Stimulated activated CD8-positive, alpha-beta memory T cell treated with anti-CD3 and anti-CD28 coated beads, Interleukin-2, amount 100 ng/mL, for 48 hours (primary cell): ENCODE measurements around the gene GRID2.

Experiments used
- DNase-seq, 2 donors: peaks; one replicate each; pipeline ENCODE4 v3.0.0-alpha.2; 2020; ENCODE audit warnings: low read depth in 2 of 2

The GRID2 gene

DNA sequence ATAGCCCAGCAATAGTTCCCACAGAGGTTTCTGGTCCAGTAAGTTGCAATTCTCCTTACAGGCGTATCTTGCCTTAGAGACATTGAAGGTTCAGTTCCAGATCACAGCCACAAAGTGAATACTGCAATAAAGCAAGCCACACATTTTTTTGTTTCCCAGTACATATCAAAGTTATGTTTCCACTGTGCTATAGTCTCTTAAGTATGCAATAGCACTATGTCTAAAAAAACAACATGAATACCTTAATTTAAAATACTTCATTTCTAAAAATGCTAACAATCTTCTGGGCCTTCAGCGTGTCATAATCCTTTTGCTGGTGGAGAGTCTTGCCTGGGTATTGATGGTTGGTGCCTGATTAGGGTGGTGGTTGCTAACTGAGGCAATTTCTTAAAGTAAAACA is 659.1 kb downstream of the GRID2 start:
- no peak for DNase-seq

DNA sequence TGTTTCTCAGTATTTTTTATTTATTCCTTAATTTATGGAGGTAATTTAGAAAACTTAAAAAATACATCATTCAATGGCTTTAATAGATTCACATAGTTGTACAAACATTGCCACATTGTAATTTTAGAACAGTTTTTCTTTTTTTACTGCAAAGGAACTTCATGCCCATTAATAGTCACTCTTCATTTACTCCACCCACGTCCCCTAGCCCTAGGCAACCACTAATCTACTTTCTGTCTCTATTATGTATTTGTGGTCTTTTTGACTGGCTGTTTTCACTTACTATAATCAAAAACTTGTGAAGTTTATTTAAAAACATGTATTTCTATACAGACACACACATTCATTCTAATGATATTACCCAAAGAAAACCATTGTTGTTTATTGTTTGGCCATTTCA is 664.8 kb downstream of the GRID2 start:
- no peak for DNase-seq

DNA sequence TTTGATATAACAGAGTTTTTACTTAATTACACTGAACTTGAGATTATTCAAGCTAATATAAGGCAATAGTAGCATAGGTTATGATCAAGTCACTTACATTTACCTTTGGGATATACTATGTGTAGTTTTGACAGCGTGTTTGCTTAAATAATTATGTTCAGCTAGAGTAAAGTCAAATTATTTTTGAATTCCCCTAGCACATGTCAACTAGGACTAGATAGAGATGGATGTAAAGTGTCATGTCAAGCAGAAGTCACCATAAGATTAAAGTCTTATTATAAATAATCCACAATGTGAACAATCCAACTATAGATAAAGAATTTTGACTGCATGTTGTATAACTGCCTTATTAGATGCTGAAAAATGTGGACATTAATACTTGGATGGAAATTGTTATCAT is 665.2 kb downstream of the GRID2 start:
- DNase-seq = no peak

DNA sequence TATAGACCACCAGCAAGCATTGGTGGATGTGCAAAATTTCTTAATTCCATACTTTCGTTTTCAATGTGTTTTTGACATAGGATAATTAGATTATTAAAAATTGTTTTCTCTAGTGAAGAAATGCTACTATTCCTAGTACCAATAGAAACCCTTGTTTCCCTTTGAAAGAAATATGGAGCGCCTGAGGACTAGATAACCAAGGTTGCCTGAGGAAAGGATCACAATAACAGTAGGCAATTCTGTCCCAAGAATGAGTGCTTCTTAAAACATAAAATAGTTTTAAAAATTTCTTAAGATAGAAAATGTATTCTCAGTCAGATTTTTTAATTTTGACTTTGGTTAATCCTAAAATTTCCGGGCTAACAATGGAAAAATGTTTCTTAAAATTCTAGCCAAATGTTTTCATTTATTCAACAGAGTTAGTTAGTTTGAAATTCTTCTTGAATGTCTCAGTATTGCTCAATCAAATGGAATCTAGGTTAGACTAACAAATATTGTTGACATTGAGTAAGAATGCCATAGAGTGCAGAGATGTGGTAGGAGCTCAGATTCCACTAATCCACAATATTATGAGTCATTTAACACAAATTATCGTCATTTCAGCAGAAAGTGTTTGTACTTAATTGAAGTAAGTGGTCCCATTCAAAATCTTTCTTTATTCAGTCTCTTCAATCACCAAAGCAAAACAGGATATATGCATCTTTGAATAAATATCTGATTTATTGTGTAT is 666.0 kb downstream of the GRID2 start:
- DNase-seq = no peak

DNA sequence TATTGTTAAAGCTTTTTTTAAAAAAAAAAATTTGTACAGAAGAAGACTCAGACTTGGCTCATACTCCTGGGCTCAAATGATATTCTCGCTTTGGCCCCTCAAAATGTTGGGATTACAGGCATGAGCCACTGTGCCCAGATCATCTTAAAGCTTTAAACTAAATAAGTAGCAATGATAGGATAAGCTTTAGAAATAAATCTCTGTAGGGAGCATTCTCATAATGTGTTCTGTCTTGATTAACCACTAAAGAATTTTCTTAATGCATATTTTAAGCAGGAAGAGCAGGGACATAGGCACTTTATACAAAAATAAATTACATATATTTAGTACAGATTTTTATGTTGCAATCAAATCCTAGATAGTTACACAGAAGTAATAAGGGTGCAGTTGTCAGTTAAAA is 667.2 kb downstream of the GRID2 start:
- no peak for DNase-seq

DNA sequence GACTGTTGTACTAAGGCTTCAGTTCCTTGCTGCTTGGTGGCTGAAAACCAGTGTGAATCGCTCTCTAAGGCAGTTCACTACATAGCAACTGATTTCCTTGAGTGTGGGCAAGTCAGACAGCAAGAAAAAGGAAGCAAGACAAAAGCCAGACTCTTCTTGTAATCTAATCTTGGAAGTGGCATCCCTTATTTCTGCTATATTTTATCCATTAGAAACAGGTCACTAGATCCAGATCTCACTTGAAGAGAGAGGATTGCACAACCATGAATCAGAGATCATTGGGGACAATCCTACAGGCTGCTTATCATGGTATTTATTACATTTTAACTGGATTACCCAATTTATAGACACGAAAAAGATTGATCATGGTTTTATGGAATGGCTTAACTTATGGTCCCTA is 684.5 kb downstream of the GRID2 start:
- DNase-seq = no peak

DNA sequence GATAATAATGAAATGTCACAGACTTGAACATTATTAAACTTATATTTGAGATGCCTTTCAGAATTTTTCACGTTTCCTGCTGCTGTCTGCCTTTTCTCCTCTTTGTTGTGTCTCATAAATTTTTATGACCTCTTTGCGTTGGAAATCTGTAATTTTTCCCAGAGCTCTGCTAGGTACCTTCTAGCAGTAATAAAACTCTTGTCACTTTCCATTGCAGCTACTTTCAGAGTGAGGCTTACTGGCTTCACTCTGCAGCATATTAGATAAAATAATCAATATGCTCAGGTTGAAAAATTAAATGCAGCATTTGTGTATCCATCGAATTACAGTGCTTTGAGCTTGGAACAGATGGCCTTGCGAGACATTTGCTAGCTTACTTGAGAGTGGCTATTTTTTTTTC is 689.0 kb downstream of the GRID2 start:
- no peak for DNase-seq

DNA sequence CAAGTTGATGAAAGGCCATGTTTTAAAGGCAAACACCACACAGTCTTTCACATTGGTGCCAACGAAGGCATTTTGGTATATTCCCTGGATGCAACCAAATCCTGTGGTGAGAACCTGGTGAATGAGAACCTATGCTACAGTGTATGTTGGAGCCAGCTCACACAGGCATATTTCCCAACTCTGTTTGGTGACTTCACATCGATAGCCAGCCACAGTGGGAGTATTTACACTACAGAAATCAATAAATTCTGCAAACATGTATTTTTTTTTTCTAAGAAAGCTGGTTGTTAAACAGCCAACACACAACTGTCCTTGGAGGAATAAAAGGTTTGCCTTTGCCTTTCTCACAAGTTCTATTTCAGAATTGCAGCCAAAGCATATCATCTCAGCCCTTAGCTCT is 691.0 kb downstream of the GRID2 start:
- DNase-seq = no peak

DNA sequence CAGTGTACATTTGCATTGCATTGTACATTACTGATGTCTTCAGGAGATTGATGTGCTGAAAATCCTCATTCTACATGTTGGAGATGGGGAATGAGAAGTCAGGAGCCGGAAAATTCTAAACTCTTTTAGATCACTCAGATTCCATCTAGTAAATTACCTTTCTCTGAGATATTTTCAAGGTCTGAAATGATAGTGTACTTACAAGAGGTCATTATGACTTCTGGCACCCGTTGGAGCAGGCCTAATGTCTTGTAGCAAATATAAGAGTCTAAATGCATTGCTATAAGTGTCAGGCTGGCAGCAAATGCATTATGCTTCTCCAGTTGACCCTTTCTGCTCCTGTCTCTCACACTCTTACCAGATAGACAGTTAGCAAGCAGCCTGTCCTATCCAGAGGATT is 692.8 kb downstream of the GRID2 start:
- DNase-seq = no peak

DNA sequence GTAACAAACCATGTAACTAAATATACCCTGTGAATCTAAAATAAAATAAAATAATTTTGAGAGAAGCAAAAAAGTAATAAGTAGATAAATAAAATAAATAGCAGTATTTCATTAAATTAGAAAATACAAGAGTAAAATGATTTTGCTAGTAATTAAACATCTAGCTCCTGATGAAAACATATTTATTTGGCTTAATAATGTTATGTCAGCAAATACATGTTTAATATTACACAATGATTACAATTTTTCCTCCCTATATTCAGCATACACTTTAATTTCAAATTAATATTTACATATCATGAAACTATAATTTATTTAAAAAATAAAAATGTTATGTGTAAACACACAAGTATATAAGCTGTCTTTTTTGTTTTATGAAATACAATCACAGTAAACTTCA is 697.1 kb downstream of the GRID2 start:
- no peak for DNase-seq

DNA sequence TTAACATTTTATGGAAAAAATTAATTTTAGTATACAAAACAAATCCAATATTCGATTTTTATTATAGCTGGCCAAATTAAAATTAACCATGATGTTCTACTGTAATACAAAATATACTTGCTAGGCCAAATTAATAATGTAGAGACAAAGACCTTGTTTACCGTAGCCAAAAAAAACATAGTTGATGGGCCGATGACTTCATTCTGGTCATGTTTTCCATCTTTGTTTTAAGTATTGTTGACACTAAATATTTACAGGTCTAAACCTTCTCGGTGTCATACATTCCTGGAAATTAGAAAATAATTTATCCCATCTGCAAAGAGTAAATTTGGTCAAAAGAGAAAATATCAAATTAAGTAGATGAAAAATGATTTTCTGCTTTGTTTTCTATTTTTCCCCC is 698.5 kb downstream of the GRID2 start:
- no peak for DNase-seq

DNA sequence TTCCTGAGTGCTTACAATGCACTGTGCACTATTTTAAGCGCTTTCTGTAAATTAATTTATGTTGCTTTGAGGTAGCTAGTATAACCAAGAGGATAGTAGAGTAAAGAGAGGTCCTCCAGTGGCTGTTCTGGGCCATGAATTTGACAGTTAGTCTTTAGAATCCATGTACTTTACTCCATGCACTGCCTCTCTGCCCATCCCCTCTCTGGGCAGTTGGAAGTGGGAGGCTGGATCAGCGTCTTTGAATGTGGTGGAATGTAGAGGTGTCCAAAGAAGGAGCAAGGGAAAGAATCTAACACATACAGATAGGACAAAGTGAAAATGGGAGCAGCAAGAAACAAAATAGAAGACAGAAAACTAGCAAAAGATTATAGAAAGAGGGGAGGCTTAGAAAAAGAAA is 712.6 kb downstream of the GRID2 start:
- DNase-seq = no peak

DNA sequence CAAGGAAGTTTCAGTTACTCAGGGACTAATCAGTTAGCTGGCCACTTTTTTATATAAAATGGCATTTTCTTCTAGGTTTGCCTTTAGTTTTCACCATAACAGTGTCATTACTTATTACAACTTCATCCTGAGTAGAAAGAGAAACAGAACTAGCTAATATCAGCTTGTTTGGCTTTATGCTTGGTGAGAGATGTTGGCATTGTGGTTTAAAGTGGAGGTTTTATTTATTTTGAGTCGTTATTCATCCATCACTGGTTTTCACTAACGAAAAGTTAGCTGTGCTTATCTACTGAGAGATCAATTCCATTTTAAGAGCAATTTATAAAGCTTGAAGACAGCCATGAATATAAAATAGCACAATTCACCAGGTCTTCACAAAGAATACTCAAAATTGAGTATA is 714.5 kb downstream of the GRID2 start:
- no peak for DNase-seq

DNA sequence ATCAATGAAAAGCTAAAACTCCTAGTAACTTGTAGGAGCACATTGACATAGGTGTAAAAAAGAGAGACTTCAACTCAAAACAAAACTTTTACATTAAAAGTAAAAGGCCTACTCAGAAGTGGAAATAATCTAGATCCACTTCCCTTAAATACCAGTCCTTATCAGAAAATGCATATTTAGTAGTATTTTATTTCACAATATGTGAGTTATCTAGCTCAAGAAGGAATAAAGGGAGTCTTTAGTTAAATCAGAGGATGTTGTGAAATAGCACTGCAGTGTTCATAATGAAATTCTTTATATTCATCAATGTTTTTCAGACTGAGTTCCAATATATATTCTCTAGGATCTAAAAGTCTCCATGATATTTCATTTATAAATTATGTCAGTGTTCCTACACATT is 715.0 kb downstream of the GRID2 start:
- no peak for DNase-seq

DNA sequence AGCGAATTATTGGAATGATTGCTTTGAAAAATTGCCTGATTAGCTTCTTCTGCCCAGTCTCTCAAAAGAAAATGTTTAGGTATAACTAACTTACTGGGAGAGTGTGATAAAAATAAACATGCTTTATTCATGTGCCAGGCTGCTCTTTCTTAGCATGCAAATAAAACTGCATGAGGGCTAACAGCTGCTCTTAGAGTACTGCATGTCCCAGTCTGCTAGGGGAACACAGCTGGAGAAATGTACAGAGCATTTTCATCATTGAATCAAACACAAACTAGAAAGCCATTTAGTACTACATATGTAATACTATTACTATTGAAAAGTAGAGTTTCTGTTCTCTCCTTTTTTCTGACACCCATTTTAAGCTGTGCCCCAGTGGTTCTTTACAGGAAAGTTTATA is 726.0 kb downstream of the GRID2 start:
- no peak for DNase-seq

DNA sequence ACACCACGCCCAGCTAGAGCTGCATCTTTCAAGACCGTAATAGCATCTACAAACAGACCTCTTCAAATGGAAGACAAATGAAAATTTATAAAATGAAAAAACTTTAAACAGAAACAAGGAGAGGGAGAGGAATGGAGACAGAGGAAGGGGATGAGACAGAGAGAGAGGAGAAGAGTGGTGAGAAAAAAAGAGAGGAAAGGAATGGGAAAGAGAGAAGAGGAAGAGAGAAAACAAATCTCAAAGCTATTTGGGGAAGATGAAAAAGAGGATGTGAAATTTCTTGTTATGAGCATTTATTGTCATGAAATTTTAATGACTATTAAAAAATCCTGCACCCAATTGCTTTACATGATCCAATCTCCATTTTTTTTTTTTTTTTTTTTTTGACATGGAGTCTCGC is 726.9 kb downstream of the GRID2 start:
- no peak for DNase-seq

DNA sequence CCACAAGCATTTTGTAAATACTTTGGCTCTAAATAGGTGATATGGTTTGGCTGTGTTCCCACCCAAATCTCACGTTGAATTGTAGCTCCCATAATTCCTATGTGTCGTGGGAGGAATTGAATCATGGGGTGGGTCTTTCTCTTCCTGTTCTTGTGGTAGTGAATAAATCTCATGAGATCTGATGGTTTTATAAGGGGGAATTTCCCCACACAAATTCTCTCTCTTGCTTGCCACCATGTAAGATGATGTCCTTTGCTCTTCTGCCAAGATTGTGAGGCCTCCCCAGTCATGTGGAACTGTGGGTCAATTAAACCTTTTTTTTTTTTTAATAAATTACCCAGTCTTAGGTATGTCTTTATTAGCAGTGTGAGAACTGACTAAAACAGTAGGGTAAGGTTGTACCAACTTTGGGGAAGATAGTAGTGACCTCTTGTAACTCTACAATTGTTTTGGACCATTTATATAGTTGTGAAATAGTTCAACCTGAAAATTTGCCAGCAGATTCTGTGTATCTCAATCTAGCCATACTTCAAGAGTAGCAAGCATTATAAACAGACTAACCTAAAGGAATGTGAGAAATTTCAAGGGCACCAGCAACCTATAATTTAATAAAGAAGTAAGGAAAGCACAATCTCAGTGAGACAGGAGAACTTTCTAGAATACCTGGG is 727.8 kb downstream of the GRID2 start:
- no peak for DNase-seq

DNA sequence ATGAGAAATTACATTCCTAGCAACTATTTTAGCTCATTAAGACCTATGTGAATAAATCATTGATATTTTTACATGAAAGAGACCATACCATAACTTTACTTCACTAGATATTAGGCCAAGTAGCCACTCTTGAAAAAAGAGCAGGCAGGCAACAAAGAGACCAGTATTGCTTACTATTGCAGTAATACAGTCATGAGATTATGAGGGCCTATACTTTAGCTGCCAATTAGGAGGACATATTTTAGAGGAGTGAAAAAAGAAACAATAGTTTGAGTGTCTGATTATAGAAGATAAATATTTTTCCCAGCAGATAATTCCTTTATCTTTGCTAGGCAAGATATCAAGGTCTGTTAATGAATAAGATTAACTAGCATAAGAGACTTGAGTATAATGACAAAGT is 739.0 kb downstream of the GRID2 start:
- DNase-seq = no peak

DNA sequence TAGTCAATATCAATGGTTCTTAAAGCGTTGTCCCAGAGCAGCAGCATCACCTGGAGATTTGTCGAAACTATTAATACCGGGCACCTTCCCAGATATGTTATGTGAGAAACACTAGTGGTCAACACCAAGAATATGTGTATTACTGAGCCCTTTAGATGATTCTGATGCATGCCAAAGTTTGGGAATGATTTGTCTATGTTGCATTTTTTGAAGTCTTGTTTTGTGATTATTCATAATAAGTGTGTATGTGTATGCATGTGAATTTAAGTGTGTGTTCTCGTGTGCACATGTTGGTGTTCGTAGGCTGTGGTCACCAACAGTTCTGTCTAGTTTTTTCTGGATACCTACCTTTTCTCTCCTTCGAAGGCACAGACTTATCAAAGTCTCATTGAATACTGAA is 749.4 kb downstream of the GRID2 start:
- no peak for DNase-seq

DNA sequence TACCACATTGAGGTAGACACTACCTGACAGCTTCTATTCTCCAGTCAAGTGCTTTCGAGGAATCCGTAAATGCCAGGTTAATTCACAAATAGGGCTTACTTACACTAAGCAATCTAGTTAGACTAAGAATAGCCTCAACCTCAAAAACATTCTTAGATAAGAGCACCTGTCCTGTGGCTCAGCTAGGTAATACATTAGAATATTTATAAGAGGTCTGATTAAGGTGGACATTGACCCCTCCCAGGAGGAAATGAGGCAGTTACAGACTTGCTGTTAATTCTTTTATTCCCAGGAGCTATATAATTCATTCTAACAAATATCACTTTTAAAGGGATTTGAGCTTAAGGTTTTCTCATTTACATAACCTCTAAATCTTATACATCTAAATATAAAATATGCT is 758.1 kb downstream of the GRID2 start:
- no peak for DNase-seq

DNA sequence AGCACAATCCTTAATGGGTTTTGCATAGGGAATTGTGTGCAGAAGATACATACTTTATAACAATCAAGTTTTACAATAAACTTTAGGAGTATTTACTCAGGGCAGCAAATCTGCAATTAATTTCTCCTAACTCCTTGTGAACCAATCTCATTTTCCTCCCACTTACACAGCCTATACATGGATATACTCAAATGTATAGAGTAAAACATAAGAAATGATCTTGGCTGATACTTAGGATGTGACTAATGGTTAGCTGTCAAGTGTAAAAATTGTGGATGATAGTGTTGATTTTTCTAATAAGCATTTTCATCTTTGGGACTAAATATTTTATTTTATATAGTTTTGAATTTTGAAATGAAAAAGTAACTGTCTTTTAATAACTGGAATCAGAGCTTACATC is 759.6 kb downstream of the GRID2 start:
- DNase-seq = no peak

DNA sequence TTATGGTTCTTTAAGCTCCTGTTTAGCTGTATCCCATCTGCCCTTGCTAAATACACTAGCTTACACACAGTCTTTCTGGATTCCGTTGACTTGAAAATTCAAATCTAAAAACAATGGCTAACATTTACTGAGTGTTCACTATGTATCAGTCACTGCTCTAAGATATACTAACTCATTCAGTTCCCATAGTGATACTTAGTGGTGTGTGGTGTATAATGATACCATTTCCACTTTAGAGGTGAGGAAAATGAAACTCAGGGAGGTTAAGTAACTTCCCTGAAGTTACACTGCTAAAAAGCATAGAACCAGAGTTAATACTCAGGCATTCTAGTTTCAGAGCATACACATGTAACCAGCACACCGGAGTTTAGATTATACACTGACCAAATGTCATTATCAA is 762.0 kb downstream of the GRID2 start:
- no peak for DNase-seq

DNA sequence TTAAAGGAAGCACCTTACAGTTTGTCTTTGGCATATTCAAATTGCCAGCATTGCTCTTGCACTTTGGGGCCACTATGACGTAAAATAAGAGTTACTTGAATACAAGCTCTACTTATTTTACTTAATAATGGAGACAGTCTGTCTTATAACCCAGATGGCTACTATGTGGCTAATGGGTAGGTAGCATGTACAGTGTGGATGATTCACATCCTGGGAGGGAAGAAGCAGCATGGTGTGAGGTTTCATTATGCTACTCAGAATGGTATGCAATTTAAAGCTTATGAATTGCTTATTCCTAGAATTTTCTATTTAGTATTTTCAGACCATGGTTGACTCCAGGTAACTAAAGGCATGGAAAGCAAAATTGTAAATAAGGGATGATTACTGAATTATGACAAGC is 763.0 kb downstream of the GRID2 start:
- DNase-seq = no peak

DNA sequence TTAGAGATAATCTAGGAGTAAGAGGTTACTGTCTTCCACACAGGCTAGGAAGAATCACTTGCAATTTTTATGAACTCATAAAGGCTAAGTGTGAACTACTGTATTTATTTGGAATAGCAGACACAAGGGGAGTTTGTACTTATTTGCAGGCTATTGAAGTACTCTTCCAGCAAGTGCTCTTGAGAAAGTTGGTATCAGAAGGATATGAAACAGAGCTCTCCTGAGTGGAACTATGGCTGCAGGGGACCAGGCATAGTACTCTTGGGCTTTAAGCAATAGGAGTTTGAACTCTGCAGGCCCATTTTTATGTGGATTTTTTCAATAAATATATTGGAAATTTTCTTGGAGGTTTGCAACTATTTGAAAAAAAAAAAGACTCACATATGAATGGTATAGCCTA is 768.5 kb downstream of the GRID2 start:
- no peak for DNase-seq
